Smooth muscle cell (in vitro differentiated cells): ENCODE measurements around the gene KIR2DL1. TPM values are rescaled to one million over a fixed set of nuclear protein-coding genes. Genes with fewer than 3 reads are reported as not detected.
"Not testable (repeated sequence)": the region's sequence is repeated elsewhere in the genome, so short reads cannot be mapped to it uniquely, and the experiment has no call there.

Source experiments
- DNase-seq: peaks from one replicate; lab custom pipeline; 2025; ENCODE audit not compliant: unreplicated experiment; lab: John Stamatoyannopoulos, UW
- H2AFZ ChIP-seq: fragments of 200-600 bp; sonication (generic); 2 replicates; pipeline ENCODE4 v1.6.0; 2016; ENCODE audit warnings: antibody characterized with exemption, low read depth, mild to moderate bottlenecking
- H3F3A ChIP-seq: fragments of 200-600 bp; sonication (generic); 2 replicates; pipeline ENCODE4 v1.6.0; 2017; ENCODE audit warnings: antibody characterized with exemption, low read depth
- H3K27ac ChIP-seq: fragments of 200-600 bp; sonication (generic); 2 replicates; pipeline ENCODE4 v1.5.1; 2016; ENCODE audit warnings: low read depth, mild to moderate bottlenecking
- H3K27me3 ChIP-seq: fragments of 200-600 bp; sonication (generic); 2 replicates; pipeline ENCODE4 v1.6.1; 2016; ENCODE audit warnings: low read depth, mild to moderate bottlenecking
- H3K36me3 ChIP-seq: fragments of 200-600 bp; sonication (generic); 2 replicates; pipeline ENCODE4 v1.5.1; 2016; ENCODE audit warnings: low read depth
- H3K4me1 ChIP-seq: fragments of 200-600 bp; sonication (generic); 2 replicates; pipeline ENCODE4 v1.5.1; 2016; ENCODE audit warnings: low read depth
- H3K4me2 ChIP-seq: fragments of 200-600 bp; sonication (generic); 2 replicates; pipeline ENCODE4 v1.6.0; 2016; ENCODE audit warnings: mild to moderate bottlenecking
- H3K4me3 ChIP-seq: fragments of 200-600 bp; sonication (generic); 2 replicates; pipeline ENCODE4 v1.5.1; 2016; ENCODE audit warnings: mild to moderate bottlenecking
- H3K79me2 ChIP-seq: fragments of 200-600 bp; sonication (generic); 2 replicates; pipeline ENCODE4 v1.6.0; 2016; ENCODE audit warnings: low read depth, mild to moderate bottlenecking
- H3K9ac ChIP-seq: fragments of 200-600 bp; sonication (generic); 2 replicates; pipeline ENCODE4 v1.6.0; 2016; ENCODE audit warnings: low read depth
- H3K9me3 ChIP-seq: fragments of 200-600 bp; sonication (generic); replicated peaks from 2 replicates; pipeline ENCODE4 v1.5.1; 2016; ENCODE audit warnings: low read depth
- H4K20me1 ChIP-seq: fragments of 200-600 bp; sonication (generic); 2 replicates; pipeline ENCODE4 v1.6.0; 2016; ENCODE audit warnings: low read depth
- WGBS: methylation state at CpG from one replicate; pipeline ENCODE4 v1.1.7; 2016; ENCODE audit warnings: low lambda C conversion rate; 5-methylcytosine and 5-hydroxymethylcytosine counted together
- polyA plus RNA-seq: library from polyadenylated mRNA; unstranded; fragments of >200 nt; fragmentation: Nextera tagmentation; extraction: Ambion mirVana; gene quantifications from 2 replicates; pipeline ENCODE4 v1.2.1, GENCODE V29; 2016
- total RNA-seq: library from RNA; depleted of rRNA; stranded (reverse); fragments of >200 nt; gene quantifications from 2 replicates; pipeline ENCODE4 v1.2.3, GENCODE V29; 2014

The KIR2DL1 gene
- total and polyA plus RNA-seq, 2 experiments from 2014 or later, result not detected

DNA sequence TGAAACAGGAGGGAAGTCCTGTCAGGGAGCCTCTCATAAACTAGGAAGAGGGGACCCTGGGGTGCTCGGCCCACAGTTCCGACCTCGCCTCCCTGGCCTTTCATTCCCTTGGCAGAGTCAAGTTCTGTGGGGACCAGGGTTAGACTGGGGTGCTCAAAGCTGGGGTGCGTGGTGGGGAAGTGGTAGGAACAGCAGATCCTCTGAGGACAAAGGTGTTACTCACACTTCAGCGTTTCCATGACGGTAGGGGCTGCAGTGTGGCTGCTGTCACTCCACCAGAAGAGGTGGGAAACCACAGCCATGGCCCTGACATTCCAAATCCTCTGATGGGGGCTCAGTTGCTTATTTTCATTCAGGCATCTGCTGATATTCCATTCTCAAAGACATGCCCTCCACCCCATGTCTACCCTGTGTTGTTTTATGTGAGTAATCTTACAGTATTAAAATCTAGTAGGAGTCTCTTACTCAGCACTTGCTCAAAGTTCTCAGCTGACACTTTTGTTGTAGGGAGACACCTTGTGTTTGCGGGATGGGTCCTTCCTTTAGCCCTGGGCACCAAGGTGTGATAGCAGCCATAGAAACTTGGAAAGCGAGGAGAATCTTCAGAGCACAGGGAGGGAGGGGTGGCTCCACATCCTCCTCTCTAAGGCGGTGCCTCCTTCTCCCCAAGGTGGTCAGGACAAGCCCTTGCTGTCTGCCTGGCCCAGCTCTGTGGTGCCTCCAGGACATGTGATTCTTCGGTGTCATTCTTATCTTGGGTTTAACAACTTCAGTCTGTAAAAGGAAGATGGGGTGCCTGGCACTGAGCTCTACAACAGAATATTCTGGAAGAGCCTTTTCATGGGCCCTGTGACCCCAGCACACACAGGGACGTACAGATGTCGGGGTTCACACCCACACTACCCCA lies 13.1 kb upstream of the KIR2DL1 start:
- H4K20me1 ChIP-seq, H2AFZ ChIP-seq, H3K36me3 ChIP-seq, H3K4me2 ChIP-seq, H3K4me1 ChIP-seq, H3K79me2 ChIP-seq, H3K4me3 ChIP-seq, H3K27ac ChIP-seq, DNase-seq, H3K9me3 ChIP-seq, H3K9ac ChIP-seq, H3F3A ChIP-seq, H3K27me3 ChIP-seq: not testable (repeated sequence)
- 55% methylated on average over 11 of the region's 12 CpGs for whole genome bisulfite sequencing

DNA sequence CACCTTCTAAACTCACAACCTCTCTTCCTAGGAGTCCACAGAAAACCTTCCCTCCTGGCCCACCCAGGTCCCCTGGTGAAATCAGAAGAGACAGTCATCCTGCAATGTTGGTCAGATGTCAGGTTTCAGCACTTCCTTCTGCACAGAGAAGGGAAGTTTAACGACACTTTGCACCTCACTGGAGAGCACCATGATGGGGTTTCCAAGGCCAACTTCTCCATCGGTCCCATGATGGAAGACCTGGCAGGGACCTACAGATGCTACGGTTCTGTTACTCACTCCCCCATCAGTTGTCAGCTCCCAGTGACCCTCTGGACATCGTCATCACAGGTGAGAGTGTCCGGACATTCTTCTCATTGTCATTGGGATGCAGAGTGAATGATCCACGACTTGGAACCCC lies 11.0 kb upstream of the KIR2DL1 start:
- DNase-seq, H3K27ac ChIP-seq, H3K9ac ChIP-seq, H3K9me3 ChIP-seq, H3F3A ChIP-seq, H3K4me1 ChIP-seq, H4K20me1 ChIP-seq, H3K4me2 ChIP-seq, H3K36me3 ChIP-seq, H3K4me3 ChIP-seq, H3K27me3 ChIP-seq, H2AFZ ChIP-seq, H3K79me2 ChIP-seq: not testable (repeated sequence)
- 54% methylated on average over 6 of the region's 6 CpGs for WGBS

DNA sequence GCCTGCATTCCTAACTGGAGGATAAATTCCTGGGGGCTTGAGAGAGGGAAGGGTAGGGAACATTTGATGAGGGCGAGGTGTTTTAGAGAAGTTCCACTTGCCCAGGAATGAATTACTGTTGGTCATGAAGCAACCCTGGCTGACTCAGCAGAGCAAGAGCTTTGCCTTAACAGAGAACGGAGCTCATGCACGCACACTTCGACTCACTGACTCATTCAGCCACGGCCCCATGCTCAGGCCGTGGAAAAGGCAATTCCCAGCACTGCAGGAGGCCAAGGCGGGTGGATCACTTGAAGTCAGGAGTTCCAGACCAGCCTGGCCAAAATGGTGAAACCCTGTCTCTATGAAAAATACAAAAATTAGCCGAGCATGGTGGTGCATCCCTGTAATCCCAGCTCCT lies 5.4 kb upstream of the KIR2DL1 start:
- H3K4me2 ChIP-seq, H3K27me3 ChIP-seq, H3K79me2 ChIP-seq, H3F3A ChIP-seq, H3K36me3 ChIP-seq, H3K9me3 ChIP-seq, DNase-seq, H2AFZ ChIP-seq, H3K4me1 ChIP-seq, H3K27ac ChIP-seq, H3K9ac ChIP-seq, H3K4me3 ChIP-seq, H4K20me1 ChIP-seq: not testable (repeated sequence)
- WGBS, result 61% methylated on average over 8 of the region's 8 CpGs

DNA sequence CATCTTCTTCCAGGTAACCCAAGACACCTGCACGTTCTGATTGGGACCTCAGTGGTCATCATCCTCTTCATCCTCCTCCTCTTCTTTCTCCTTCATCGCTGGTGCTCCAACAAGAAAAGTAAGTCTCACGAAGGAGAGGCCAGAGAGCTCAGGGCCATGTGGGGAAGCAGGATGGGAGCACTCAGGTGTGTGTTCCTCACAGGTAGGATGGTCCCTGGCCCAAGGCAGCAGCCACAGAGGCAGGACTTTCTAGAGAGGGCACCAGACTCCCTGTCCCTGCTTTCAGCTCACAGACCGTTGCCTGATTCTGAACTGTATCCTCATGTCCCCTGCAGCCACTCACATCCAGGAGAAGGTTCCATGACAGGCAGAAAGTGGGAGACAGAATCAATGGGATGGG lies 3.1 kb upstream of the KIR2DL1 start:
- H3K79me2 ChIP-seq, H3K36me3 ChIP-seq, H3K4me1 ChIP-seq, H4K20me1 ChIP-seq, DNase-seq, H2AFZ ChIP-seq, H3K27ac ChIP-seq, H3F3A ChIP-seq, H3K4me3 ChIP-seq, H3K4me2 ChIP-seq, H3K27me3 ChIP-seq, H3K9me3 ChIP-seq, H3K9ac ChIP-seq: not testable (repeated sequence)
- WGBS, result 58% methylated on average over 4 of the region's 4 CpGs

DNA sequence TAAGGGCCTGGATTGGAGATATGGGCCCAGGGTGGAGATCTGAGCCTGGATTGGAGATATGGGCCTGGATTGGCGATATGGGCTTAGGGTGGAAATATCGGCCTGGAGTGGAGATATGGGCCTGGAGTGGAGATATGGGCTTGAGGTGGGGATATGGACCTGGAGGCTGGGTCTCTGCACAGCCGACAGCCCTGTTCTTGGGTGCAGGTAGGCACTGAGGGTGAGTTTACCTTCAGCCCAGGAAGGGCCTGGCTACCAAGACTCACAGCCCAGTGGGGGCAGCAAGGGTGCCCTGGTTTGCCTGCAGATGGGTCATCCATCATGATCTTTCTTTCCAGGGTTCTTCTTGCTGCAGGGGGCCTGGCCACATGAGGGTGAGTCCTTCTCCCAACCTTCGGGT lies 918 bp downstream of the KIR2DL1 start:
- not testable (repeated sequence) for H3K4me2 ChIP-seq, H3K9ac ChIP-seq, H3K27me3 ChIP-seq, H4K20me1 ChIP-seq, H3K27ac ChIP-seq, H2AFZ ChIP-seq, H3K79me2 ChIP-seq, DNase-seq, H3K36me3 ChIP-seq, H3F3A ChIP-seq, H3K4me3 ChIP-seq, H3K4me1 ChIP-seq
- WGBS, result 76% methylated on average over 4 of the region's 4 CpGs
- peaks cover 14% of the 10 kb centered on the region for H3K9me3 ChIP-seq

DNA sequence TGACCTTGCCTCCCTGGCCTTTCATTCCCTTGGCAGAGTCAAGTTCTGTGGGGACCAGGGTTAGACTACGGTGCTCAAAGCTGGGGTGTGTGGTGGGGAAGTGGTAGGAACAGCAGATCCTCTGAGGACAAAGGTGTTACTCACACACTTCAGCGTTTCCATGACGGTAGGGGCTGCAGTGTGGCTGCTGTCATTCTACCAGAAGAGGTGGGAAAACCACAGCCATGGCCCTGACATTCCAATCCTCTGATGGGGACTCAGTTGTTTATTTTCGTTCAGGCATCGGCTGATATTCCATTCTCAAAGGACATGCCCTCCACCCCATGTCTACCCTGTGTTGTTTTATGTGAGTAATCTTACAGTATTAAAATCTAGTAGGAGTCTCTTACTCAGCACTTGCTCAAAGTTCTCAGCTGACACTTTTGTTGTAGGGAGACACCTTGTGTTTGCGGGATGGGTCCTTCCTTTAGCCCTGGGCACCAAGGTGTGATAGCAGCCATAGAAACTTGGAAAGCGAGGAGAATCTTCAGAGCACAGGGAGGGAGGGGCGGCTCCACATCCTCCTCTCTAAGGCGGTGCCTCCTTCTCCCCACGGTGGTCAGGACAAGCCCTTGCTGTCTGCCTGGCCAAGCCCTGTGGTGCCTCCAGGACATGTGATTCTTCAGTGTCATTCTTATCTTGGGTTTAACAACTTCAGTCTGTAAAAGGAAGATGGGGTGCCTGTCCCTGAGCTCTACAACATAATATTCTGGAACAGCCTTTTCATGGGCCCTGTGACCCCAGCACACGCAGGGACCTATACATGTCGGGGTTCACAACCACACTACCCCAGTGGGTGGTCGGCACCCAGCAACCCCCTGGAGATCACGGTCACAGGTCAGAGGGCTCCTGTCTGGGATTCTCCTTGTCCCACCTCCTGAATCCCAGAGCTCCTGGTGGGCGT lies 1.7 kb downstream of the KIR2DL1 start:
- not testable (repeated sequence) for H3F3A ChIP-seq, H2AFZ ChIP-seq, H3K27me3 ChIP-seq, H3K4me1 ChIP-seq, H4K20me1 ChIP-seq, H3K9ac ChIP-seq, H3K4me3 ChIP-seq, H3K4me2 ChIP-seq, H3K27ac ChIP-seq, H3K79me2 ChIP-seq, DNase-seq, H3K36me3 ChIP-seq
- H3K9me3 ChIP-seq, result peaks cover 14% of the 10 kb centered on the region
- WGBS, result 74% methylated on average over 14 of the region's 15 CpGs

DNA sequence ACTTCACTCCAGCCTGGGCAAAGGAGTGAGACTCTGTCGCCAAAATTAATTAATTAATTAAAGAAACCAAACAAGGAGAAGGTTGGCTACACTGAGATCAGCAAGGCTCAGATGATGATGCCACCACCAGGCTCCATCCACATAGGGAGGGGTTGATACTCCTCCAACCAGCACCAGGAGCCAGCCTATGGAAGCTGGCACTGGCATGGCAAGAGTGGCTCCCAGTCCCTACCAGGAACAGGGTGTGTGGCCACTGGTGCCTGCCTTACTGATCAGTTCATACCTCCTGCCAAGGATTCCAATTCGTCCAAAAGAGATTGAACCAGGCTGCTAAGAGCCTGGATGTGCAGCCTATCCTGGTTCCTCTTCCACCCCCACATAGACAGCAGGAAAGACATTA lies 3.1 kb downstream of the KIR2DL1 start:
- H4K20me1 ChIP-seq, H3K4me2 ChIP-seq, DNase-seq, H3F3A ChIP-seq, H3K27ac ChIP-seq, H3K4me1 ChIP-seq, H3K36me3 ChIP-seq, H2AFZ ChIP-seq, H3K27me3 ChIP-seq, H3K9ac ChIP-seq, H3K79me2 ChIP-seq, H3K4me3 ChIP-seq: not testable (repeated sequence)
- peaks cover 14% of the 10 kb centered on the region for H3K9me3 ChIP-seq
- 14% methylated on average over 2 of the region's 2 CpGs for WGBS

DNA sequence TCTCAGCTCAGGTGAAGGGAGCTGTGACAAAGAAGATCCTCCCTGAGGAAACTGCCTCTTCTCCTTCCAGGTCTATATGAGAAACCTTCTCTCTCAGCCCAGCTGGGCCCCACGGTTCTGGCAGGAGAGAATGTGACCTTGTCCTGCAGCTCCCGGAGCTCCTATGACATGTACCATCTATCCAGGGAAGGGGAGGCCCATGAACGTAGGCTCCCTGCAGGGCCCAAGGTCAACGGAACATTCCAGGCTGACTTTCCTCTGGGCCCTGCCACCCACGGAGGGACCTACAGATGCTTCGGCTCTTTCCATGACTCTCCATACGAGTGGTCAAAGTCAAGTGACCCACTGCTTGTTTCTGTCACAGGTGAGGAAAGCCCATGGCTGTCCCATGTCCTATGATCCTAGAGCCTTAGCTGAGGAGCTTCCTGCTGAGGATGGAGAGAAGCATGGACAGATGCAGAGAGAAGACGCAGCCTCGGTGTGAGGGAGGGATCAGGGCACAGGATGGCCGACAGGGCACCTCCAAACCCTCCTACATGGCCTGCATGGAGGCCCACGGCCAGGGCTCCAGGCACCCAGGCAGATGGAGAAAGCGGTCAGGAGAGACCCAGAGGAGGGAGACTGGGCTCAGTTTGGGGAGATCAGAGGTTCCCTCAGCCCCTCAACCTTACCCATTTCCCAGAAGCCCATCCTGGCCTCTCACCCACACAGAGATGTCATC lies 5.7 kb downstream of the KIR2DL1 start:
- not testable (repeated sequence) for H3K79me2 ChIP-seq, H3K4me3 ChIP-seq, H3F3A ChIP-seq, H3K36me3 ChIP-seq, H4K20me1 ChIP-seq, H3K27ac ChIP-seq, H3K9ac ChIP-seq, H2AFZ ChIP-seq, H3K4me2 ChIP-seq, H3K27me3 ChIP-seq, H3K4me1 ChIP-seq, DNase-seq
- 70% methylated on average over 12 of the region's 12 CpGs for WGBS
- peaks cover 14% of the 10 kb centered on the region for H3K9me3 ChIP-seq
